Panc1 (cell line): ENCODE results near the gene MTRF1L. TPM values are rescaled to one million over a fixed set of nuclear protein-coding genes. Genes with fewer than 3 reads are reported as not detected.

Experiments used
- ATAC-seq: fragments of 200-7000 bp; cut with Tn5 transposase; 2 replicates; pipeline ENCODE4 v1.9.1; 2020; ENCODE audit warnings: mild to moderate bottlenecking, moderate library complexity
- BruUV-seq: library from RNA; stranded (reverse); fragments of 400-500 nt; replicated peaks from 2 replicates; lab custom pipeline; 2021; lab: Mats Ljungman, UMichigan
- CTCF ChIA-PET: fragments of 300-600 bp; sonication (Branson Sonifier 250); formaldehyde crosslinking; loops from one replicate; lab custom pipeline; 2022; ENCODE audit warnings: antibody characterized with exemption; lab: Charles Lee
- POLR2A ChIA-PET: fragments of 300-600 bp; sonication (Branson Sonifier 250); formaldehyde crosslinking; loops from one replicate; lab custom pipeline; 2022; ENCODE audit warnings: antibody characterized with exemption; lab: Charles Lee
- DNase-seq: peaks from one replicate; pipeline ENCODE4 v3.0.0-alpha.2; 2010; ENCODE audit warnings: low read depth, low spot score
- H3K27ac ChIP-seq: 2 replicates; pipeline ENCODE4 v1.5.1; 2011; ENCODE audit warnings: mild to moderate bottlenecking, low read length, inconsistent platforms
- H3K27me3 ChIP-seq: fragments of 200-500 bp; sonication (Bioruptor generic); 2 replicates; pipeline ENCODE4 v1.6.0; 2014; ENCODE audit warnings: low read length, inconsistent platforms; ENCODE audit not compliant: control insufficient read depth, insufficient read depth
- H3K36me3 ChIP-seq: fragments of 200-500 bp; sonication (Bioruptor generic); 2 replicates; pipeline ENCODE4 v1.5.1; 2014; ENCODE audit warnings: inconsistent platforms, mild to moderate bottlenecking, low read length, moderate library complexity; ENCODE audit not compliant: control insufficient read depth, insufficient read depth
- H3K4me1 ChIP-seq: 2 replicates; pipeline ENCODE4 v1.5.1; 2011; ENCODE audit warnings: inconsistent platforms, mild to moderate bottlenecking, low read length, moderate library complexity; ENCODE audit not compliant: control insufficient read depth, insufficient read depth
- H3K4me3 ChIP-seq, 2 experiments: 2 replicates each; pipeline ENCODE4 v1.5.1; 2011 to 2012; ENCODE audit warnings: low read depth in 2 of 2, low read length in 2 of 2, mild to moderate bottlenecking in 2 of 2, inconsistent platforms in 1 of 2, moderate library complexity in 1 of 2
- H3K9me3 ChIP-seq: fragments of 200-500 bp; sonication (Bioruptor generic); 2 replicates; pipeline ENCODE4 v1.5.1; 2014; ENCODE audit warnings: low read depth, mild to moderate bottlenecking, inconsistent platforms, low read length, moderate library complexity; ENCODE audit not compliant: control insufficient read depth, insufficient read depth
- CTCF ChIP-seq: fragments of 450-650 bp; IDR thresholded peaks from 2 replicates; pipeline ENCODE4 v1.5.1; 2017; ENCODE audit warnings: mild to moderate bottlenecking
- POLR2AphosphoS5 ChIP-seq: IDR thresholded peaks from 2 replicates; pipeline ENCODE4 v1.6.1; 2012; ENCODE audit warnings: mild to moderate bottlenecking, low read depth, low read length, moderate library complexity
- REST ChIP-seq, 2 experiments: IDR thresholded peaks; 2 replicates each; pipeline ENCODE4 v1.6.1; 2011 to 2012; ENCODE audit warnings: low read depth in 2 of 2, control low read depth in 1 of 2, low read length in 1 of 2, mild to moderate bottlenecking in 1 of 2, moderate library complexity in 1 of 2; ENCODE audit not compliant: insufficient read depth in 1 of 2
- SIN3A ChIP-seq: IDR thresholded peaks from 2 replicates; pipeline ENCODE4 v1.6.1; 2012; ENCODE audit warnings: low read depth, mild to moderate bottlenecking, low read length, moderate library complexity, borderline replicate concordance; ENCODE audit not compliant: insufficient read depth
- TCF7L2 ChIP-seq: IDR thresholded peaks from 2 replicates; pipeline ENCODE4 v1.6.1; 2011; ENCODE audit warnings: mild to moderate bottlenecking, low read depth, low read length, inconsistent platforms
- in situ Hi-C: cut with HindIII; loops from 2 replicates; pipeline ENCODE4 v1.10.0; 2016; ENCODE audit warnings: low sequenced_read_pairs, low pct_unique_long_range_greater_than_20kb
- intact Hi-C: fragments of 100-400 bp; cut with micrococcal nuclease; formaldehyde crosslinking; loops from one replicate; pipeline ENCODE4 v1.10.0; 2022; ENCODE audit not compliant: unreplicated experiment
- total RNA-seq: library from RNA; stranded (reverse); gene quantifications from one replicate; pipeline ENCODE4 v1.2.1, GENCODE V29; 2021; ENCODE audit not compliant: unreplicated experiment

MTRF1L gene
- total RNA-seq, 1 experiment from 2014 or later = 22.7 TPM

GRCh38 chr6:152946484-152946883 lies 56.0 kb downstream of the MTRF1L start:
- H3K36me3 ChIP-seq = no peaks in the 10 kb centered on the region
- POLR2A ChIA-PET = no interaction called here
- no TSS peak for BruUV-seq
- H3K4me3 ChIP-seq = no peak overlapping the region
- H3K9me3 ChIP-seq = no peaks in the 10 kb centered on the region
- TF ChIP-seq POLR2AphosphoS5 (no peak), SIN3A (no peak), REST (IDR thresholded peaks at IDR 0.05; ENCODE audit: insufficient read depth in 1 of 2, low read depth in 2 of 2, low read length in 1 of 2) (no peak), CTCF (no peak), TCF7L2 (no peak)
- CTCF ChIA-PET = no interaction called here
- in situ Hi-C loops = no loop called here
- no peak overlapping the region for H3K27ac ChIP-seq
- DNase-seq = no peak
- intact Hi-C loops = no loop called here
- H3K4me1 ChIP-seq = peaks cover 4% of the 10 kb centered on the region; the same call in 1 of the 2 replicates
- ATAC-seq = no peak
- H3K27me3 ChIP-seq = 0 out of 2 replicates have a peak, but pooled peaks cover 4% of the 10 kb centered on the region

- intact Hi-C loops (no loop called here), in situ Hi-C loops (no loop called here)
- no peak for TF ChIP-seq POLR2AphosphoS5
- no peak for TF ChIP-seq TCF7L2
- no peak for TF ChIP-seq SIN3A
- TF ChIP-seq REST (IDR thresholded peaks at IDR 0.05; ENCODE audit: insufficient read depth in 1 of 2, low read depth in 2 of 2, low read length in 1 of 2) = no peak
- TF ChIP-seq CTCF = no peak
- no peak overlapping the region for H3K27ac ChIP-seq
- H3K36me3 ChIP-seq = no peaks in the 10 kb centered on the region
- CTCF ChIA-PET = interaction anchor here (0.7 kb wide), 1 partner anchor 626 kb away, joined by 3 read pairs; no protein-coding TSS in a partner anchor
- H3K27me3 ChIP-seq = 0 out of 2 replicates have a peak, but pooled peaks cover 2% of the 10 kb centered on the region
- POLR2A ChIA-PET = no interaction called here
- DNase-seq (no peak), ATAC-seq (no peak)
- BruUV-seq = no TSS peak
- no peak overlapping the region for H3K4me3 ChIP-seq
- H3K9me3 ChIP-seq = no peaks in the 10 kb centered on the region
- H3K4me1 ChIP-seq = peaks cover 4% of the 10 kb centered on the region; the same call in 1 of the 2 replicates
Measured at GRCh38 chr6:152943260-152943897, 59.1 kb downstream of the MTRF1L start.
